Measurements from ENCODE around the gene TCF25.

The TCF25 gene

GRCh38 chr16:89880477-89881367 is 7.3 kb downstream of the TCF25 start:
- no peak for DNase-seq

DNA sequence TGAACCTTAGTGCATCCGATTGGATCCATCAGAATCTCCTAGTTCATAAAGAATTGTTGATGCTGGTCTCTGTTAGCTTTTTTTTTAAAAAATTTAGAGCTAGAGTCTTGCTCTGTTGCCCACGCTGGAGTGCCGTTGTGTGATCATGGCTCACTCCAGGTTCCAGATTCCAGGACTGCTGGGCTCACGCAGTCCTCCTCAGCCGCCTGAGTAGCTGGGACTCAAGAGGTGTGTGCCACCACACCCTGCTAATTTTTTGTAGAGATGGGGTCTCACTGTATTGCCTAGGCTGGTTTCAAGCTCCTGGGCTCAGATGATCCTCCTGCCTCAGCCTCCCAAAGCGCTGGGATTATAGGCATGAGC is 8.0 kb downstream of the TCF25 start:
- no peak for DNase-seq

- DNase-seq = no peak
These were observed 10.1 kb downstream of the TCF25 start for GRCh38 chr16:89883346-89884040.

GRCh38 chr16:89884041-89884421 is 10.6 kb downstream of the TCF25 start:
- DNase-seq = no peak

- DNase-seq = no peak
These were observed 13.9 kb downstream of the TCF25 start for GRCh38 chr16:89887243-89887642.

DNA sequence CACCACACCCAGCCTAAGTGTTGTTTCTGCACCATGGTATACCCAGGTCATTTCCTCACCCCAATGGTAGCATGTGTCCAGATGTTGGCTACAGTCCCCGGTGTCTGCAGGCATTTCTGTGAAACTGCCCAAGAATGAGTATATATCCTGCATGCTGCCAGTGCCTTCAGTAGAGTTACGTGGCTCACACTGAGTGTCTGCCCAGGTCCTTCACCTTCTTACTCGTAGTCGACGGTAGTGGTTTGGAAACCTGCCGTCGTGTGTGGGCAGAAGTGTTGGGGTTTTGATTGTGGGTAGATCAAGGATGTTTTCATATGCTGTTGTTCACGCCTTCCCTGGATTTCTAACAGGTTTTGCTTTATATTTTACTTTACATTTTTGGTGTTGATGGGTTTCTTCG is 16.8 kb downstream of the TCF25 start:
- no peak for DNase-seq

GRCh38 chr16:89890886-89891657 is 17.7 kb downstream of the TCF25 start:
- no peak for DNase-seq

DNA sequence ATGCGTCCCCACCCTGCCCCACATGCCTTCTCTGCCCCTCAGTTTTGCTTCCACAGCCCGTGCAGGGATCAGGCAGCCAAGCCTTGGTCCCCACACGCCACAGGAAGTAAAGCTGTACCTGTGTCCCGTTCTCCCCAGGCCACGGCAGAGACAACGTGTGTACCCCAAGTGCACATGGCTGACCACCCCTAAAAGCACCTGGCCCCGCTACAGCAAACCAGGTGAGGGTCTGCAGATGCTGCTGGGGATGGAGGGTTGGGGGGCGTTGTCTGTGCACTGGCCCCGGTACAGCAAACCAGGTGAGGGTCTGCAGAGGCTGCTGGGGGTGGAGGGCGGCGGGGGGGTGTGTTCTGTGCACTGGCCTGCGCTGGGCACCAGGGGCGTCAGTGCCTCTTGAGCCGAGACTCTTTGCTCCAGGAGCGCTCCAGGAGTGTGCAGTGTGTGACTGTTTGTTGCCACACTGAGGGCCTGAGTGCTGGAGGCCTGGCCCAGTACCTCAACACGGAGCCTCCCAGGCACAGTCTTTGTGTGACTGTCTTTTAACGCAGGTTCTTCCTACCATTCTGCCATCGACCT is 18.8 kb downstream of the TCF25 start:
- DNase-seq = no peak

DNA sequence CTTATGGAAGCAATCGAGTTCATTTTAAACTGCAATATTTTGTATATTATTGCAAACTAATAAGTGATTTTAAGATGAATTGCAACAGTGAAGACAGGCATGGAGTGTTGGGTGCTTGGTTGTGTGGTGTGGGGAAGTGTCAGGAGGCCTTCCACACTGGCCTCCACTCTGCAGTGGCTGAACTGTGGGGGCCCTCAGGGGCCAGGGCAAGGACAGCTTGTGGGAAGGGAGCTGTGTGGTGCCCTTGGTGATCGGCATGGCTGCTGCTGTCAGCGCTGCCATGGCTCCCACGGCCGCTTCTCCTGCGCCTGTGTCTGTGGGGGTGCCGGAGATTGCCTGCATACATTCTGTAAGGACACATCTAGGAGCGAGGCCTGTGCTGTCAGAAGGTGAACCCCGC is 19.2 kb downstream of the TCF25 start:
- DNase-seq = no peak

DNA sequence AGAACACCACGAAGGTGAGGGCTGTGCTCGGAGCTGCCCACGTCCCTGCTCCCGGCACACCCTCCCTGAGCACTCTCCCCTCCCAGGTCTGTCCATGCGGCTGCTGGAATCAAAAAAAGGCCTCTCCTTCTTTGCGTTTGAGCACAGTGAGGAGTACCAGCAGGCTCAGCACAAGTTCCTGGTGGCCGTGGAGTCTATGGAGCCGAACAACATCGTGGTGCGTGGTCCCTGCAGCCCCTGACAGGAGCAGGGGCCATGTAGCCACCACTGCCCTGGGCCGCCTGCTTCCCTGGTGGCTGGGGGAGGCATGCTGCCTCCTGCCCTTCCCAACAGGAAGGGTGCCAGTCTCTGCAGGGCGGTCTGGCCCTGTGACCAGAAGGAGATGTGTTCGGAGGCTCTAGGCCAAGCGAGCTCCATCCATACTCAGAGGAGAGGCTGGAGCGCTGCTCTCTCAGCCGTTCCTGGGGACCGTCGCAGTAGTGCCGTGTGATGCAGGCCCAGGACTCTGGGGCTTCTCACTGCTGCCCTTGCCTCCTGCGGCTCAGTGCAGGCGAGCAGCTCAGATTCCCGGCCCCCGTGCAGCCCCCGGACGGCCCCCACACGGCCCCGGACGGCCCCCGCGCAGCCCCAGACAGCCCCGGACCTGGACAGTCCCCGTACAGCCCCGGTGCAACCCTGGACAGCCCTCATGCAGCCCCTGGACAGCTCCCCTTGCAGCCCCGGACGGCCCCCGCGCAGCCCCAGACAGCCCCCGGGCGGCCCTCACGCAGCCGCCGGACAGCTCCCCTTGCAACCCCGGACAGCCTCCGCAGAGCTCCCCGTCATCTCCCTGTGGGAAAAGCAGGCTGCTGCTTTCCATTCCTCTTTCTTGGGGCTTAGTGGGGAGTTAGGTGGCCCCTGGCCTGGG is 20.5 kb downstream of the TCF25 start:
- no peak for DNase-seq

DNA sequence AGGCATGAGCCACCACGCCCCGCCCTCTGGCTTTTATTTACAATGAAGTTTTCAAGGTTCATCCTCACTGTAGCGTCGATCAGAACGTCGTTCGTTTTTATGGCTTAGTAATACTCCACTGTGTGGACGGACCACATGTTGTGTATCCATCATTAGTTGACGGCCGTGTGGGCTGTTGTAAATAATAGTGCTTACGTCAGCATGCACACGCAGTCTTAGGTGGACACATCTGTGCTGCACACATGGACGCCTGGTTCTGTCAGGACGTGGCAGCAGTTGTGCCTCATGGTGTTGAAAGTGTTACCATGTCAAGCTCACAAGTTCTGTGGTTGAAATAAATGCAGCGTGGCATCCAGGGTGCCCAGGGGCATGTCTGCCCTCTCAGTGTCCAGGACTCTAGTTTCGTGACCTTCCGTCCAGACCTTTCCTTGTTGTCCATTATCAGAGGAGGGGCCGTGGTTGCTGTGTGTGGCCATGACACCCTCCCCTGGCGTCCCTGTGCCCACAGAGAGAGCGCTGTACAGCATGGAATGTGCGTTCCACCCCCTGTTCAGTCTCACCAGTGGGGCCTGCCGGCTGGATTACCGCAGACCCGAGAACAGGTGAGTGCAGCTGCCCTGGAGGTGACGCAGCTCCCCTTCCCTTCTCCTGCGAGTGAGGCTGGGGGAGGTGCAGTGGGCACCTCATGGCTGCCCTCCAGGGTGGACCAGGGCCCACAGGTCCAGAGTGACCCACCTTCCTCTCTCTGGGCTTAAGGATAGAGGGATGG is 22.3 kb downstream of the TCF25 start:
- no peak for DNase-seq

DNA sequence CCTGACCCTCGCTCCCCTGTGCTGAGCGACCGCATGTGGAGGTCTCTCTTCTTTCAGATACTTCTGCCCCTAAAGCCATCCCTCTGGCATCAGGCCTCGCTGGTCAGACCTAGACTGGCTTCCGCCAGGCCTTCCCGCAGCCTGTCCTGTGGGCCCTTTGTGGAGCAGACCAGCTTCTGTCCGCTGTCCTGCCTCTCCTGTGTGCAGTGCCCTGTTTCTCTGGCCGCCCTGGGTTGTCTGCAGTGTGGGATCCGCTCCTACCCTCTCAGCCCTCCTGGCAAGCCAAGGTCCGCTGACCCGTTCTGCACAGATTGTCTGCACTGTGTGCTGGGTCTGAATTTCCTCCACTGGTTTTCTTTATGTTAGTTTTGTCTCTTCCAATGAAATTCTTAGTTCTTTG is 23.8 kb downstream of the TCF25 start:
- DNase-seq = no peak

DNA sequence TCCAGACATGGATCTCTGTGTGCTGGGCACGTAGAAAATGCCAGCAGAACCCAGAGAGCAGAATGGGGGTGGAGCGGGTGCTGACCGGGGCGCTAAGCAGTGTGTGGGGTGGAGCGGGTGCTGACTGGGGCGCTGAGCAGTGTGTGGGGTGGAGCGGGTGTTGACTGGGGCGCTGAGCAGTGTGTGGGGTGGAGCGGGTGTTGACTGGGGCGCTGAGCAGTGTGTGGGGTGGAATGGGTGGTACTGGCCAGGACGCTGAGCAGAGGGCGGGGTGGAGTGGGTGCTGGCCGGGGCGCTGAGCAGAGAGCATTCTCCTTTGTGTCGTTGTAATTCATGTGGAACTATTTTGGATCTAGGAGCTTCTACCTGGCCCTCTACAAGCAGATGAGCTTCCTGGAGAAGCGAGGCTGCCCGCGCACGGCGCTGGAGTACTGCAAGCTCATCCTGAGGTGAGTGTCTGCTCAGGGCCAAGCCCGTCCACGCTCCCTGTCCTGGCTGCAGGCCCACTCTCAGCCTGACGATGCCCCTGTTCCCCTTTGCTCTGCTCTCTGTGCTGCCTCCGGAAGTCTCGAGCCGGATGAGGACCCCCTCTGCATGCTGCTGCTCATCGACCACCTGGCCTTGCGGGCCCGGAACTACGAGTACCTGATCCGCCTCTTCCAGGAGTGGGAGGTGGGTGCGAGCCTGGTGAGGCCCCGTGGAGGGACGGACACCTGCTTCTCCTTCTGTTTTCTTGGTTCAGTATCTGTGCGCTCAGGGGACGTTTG is 25.0 kb downstream of the TCF25 start:
- DNase-seq = no peak

DNA sequence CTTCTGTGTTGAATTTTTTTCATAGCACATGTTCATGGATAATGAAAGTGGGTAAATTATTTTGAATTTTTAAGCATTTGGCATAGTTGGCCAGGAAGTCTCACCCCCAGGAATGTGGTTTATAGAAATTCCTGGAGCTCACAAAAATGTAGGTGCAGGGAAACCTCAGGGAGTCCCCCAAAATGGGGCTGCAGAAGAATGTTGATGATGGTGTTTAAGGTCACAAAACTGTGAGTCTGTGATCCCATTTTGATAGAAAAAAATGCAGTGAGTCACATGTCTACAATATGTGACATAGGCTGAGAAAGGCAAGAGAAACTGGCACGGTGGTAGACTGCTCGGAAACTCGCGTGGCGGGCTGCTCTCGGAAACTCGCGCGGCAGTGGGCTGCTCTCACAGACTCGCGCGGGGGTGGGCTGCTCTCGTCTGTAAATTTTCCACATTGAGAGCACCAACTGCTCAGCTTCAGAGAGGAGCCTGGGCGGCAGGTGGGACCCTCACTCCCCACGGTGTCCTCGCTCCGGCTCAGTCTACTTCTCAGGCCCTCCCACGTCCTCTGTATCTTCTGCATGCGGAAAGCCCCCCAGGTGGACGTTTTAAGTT is 26.6 kb downstream of the TCF25 start:
- no peak for DNase-seq

GRCh38 chr16:89900885-89901284 is 27.5 kb downstream of the TCF25 start:
- DNase-seq = no peak

DNA sequence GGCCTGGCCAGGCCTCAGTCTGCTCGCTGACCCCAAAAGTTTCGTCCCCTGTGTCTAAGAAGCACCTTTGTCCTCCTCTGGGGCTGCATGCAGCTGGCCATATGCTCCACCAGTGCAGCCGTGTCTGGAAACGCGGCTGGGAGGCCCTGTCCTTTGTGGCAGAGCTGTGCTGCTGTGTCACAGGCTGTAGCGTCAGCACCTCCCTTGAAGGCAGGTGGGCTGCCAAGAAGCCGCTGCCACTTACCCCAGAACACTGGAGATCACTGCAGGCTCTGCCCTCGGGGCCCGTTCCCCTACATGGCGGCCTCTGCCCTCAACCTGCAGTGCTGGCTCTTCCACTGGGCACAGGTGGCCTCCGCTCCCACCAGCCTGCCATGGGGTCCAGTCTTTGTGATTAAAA is 29.6 kb downstream of the TCF25 start:
- no peak for DNase-seq

DNA sequence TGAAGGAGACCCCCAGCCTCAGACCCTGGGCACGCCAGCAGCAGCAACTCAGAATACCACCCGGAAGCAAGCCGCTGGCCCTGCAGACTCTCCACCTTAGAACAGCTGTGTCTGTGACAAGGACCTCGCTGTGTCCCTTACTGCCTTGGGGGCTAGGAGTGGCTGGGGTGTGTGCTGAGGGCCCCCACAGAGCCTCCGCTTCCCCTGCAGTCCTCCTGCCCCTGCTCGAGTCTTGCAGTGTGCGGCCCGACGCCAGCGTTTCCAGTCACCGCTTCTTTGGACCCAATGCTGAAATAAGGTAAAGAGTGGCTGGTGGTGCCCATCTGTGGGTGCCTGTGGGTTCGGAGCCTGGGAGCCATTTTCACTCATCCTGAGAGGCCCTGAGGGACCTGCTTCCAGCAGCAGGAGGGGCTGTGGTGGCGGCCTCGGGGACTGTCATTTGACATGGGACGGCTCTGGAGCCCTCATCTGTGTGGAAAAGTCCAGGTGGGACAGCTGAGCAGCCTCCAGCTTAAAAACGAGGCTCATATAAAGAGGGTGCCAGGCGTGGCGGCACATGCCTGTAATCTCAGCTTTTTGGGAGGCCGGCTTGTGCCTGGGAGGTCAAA is 30.6 kb downstream of the TCF25 start:
- no peak for DNase-seq

GRCh38 chr16:89904606-89905510 is 31.5 kb downstream of the TCF25 start:
- no peak for DNase-seq

Data from activated T-cell treated with anti-CD3 and anti-CD28 coated beads, Interleukin-2, amount 50 U/mL, for 1 hour (primary cell).